SK-N-SH treated with all-trans-retinoic acid at 6 μM for 48 hours (cell line): Measurements from ENCODE around the gene CNTN1.

Source experiments
- ATAC-seq: fragments of 200-7000 bp; cut with Tn5 transposase; 3 replicates; pipeline ENCODE4 v1.9.1; 2020; ENCODE audit warnings: mild to moderate bottlenecking, moderate library complexity
- ARNTL ChIP-seq: fragments of 450-650 bp; formaldehyde crosslinking; IDR thresholded peaks from 2 replicates; pipeline ENCODE4 v1.5.0; 2020; ENCODE audit warnings: low read depth, mild to moderate bottlenecking, moderate library complexity, borderline replicate concordance
- BACH2 ChIP-seq: fragments of 250-450 bp; sonication (Bioruptor Pico); IDR thresholded peaks from 2 replicates; pipeline ENCODE4 v1.9.0; 2021; ENCODE audit warnings: mild to moderate bottlenecking, borderline replicate concordance
- CSDC2 ChIP-seq: fragments of 250-450 bp; sonication (Bioruptor Pico); IDR thresholded peaks from 2 replicates; pipeline ENCODE4 v1.5.0; 2020; ENCODE audit warnings: mild to moderate bottlenecking, moderate library complexity
- CSRNP3 ChIP-seq: fragments of 250-450 bp; sonication (Bioruptor Pico); IDR thresholded peaks from 2 replicates; pipeline ENCODE4 v1.5.1; 2021; ENCODE audit warnings: mild to moderate bottlenecking, moderate library complexity
- ESRRG ChIP-seq: fragments of 250-450 bp; sonication (Bioruptor Pico); IDR thresholded peaks from 2 replicates; pipeline ENCODE4 v1.6.1; 2021; ENCODE audit warnings: mild to moderate bottlenecking
- OSR1 ChIP-seq: fragments of 250-450 bp; sonication (Bioruptor Pico); IDR thresholded peaks from 2 replicates; pipeline ENCODE4 v1.8.0; 2022; ENCODE audit warnings: moderate library complexity, mild to moderate bottlenecking, inconsistent platforms
- PATZ1 ChIP-seq: fragments of 250-450 bp; sonication (Bioruptor Pico); IDR thresholded peaks from 2 replicates; pipeline ENCODE4 v1.8.0; 2020; ENCODE audit warnings: mild to moderate bottlenecking, moderate library complexity, borderline replicate concordance
- POU6F1 ChIP-seq: fragments of 250-450 bp; sonication (Bioruptor Pico); IDR thresholded peaks from 2 replicates; pipeline ENCODE4 v1.8.0; 2021; ENCODE audit warnings: low read depth, mild to moderate bottlenecking, moderate library complexity, borderline replicate concordance
- PPARA ChIP-seq: fragments of 250-450 bp; sonication (Bioruptor Pico); IDR thresholded peaks from 2 replicates; pipeline ENCODE4 v1.5.0; 2020; ENCODE audit warnings: mild to moderate bottlenecking, borderline replicate concordance
- RARB ChIP-seq: fragments of 250-450 bp; sonication (Bioruptor Pico); IDR thresholded peaks from 2 replicates; pipeline ENCODE4 v1.8.0; 2021; ENCODE audit warnings: mild to moderate bottlenecking, moderate library complexity
- SNAI2 ChIP-seq: fragments of 250-450 bp; sonication (Bioruptor Pico); IDR thresholded peaks from 2 replicates; pipeline ENCODE4 v1.5.0; 2020; ENCODE audit warnings: mild to moderate bottlenecking, moderate library complexity
- TCF4 ChIP-seq: fragments of 250-450 bp; sonication (Bioruptor Pico); IDR thresholded peaks from 2 replicates; pipeline ENCODE4 v1.8.0; 2021; ENCODE audit warnings: mild to moderate bottlenecking, moderate library complexity, borderline replicate concordance
- TOX ChIP-seq: fragments of 250-450 bp; sonication (Bioruptor Pico); IDR thresholded peaks from 2 replicates; pipeline ENCODE4 v1.8.0; 2021; ENCODE audit warnings: mild to moderate bottlenecking, moderate library complexity, borderline replicate concordance
- ZC3H10 ChIP-seq: fragments of 250-450 bp; sonication (Bioruptor Pico); IDR thresholded peaks from 2 replicates; pipeline ENCODE4 v1.5.1; 2021; ENCODE audit warnings: mild to moderate bottlenecking, moderate library complexity
- ZFP3 ChIP-seq: fragments of 250-450 bp; sonication (Bioruptor Pico); IDR thresholded peaks from 2 replicates; pipeline ENCODE4 v1.5.0; 2020; ENCODE audit warnings: mild to moderate bottlenecking, moderate library complexity
- ZFP30 ChIP-seq: fragments of 450-650 bp; formaldehyde crosslinking; IDR thresholded peaks from 2 replicates; pipeline ENCODE4 v1.5.0; 2022; ENCODE audit warnings: mild to moderate bottlenecking, moderate library complexity
- ZNF565 ChIP-seq: fragments of 450-650 bp; formaldehyde crosslinking; conservative IDR thresholded peaks from 2 replicates; pipeline ENCODE4 v1.5.0; 2020; ENCODE audit warnings: low read depth, mild to moderate bottlenecking, moderate library complexity
- ZNF70 ChIP-seq: fragments of 450-650 bp; formaldehyde crosslinking; IDR thresholded peaks from 2 replicates; pipeline ENCODE4 v1.5.0; 2020; ENCODE audit warnings: mild to moderate bottlenecking, moderate library complexity
- ZNF8 ChIP-seq: fragments of 450-650 bp; formaldehyde crosslinking; IDR thresholded peaks from 2 replicates; pipeline ENCODE4 v1.5.0; 2020; ENCODE audit warnings: mild to moderate bottlenecking, moderate library complexity
- TF ChIP-seq, protein P1 (sequence below): fragments of 250-450 bp; sonication (Bioruptor Pico); IDR thresholded peaks from 2 replicates; pipeline ENCODE4 v1.5.1; 2020; ENCODE audit warnings: low read depth, mild to moderate bottlenecking, moderate library complexity
- TF ChIP-seq, protein P2 (sequence below): fragments of 250-450 bp; sonication (Bioruptor Pico); IDR thresholded peaks from 2 replicates; pipeline ENCODE4 v1.5.0; 2020; ENCODE audit warnings: mild to moderate bottlenecking, moderate library complexity

Gene CNTN1

DNA sequence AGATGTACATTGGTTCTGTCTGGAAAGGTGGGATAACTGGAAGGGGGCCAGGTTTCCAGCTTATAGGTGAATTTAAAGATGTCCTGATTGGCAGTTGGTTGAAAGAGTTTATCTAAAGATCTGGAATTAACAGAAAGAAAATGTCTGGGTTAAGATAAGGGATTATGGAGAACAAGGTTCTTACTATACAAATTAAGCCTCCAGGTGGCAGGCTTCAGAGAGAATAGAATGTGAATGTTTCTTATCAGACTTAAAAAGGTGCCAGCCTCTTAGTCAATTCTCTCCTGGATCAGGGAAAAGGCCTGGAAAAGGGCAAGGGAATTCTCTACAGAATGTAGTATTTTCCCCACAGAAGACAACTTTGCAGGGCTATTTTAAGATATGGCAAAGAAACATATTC, 53.1 kb downstream of the CNTN1 start:
- ATAC-seq: no peak
- TF ChIP-seq CSDC2 (CRISPR knock-in tag) (no peak), ARNTL (no peak), CSRNP3 (CRISPR knock-in tag) (no peak), OSR1 (CRISPR knock-in tag) (no peak), PPARA (CRISPR knock-in tag) (no peak), SNAI2 (no peak), POU6F1 (no peak), PATZ1 (no peak), BACH2 (CRISPR knock-in tag) (no peak), ZFP3 (no peak), ZFP30 (CRISPR knock-in tag) (no peak), RARB (no peak)

DNA sequence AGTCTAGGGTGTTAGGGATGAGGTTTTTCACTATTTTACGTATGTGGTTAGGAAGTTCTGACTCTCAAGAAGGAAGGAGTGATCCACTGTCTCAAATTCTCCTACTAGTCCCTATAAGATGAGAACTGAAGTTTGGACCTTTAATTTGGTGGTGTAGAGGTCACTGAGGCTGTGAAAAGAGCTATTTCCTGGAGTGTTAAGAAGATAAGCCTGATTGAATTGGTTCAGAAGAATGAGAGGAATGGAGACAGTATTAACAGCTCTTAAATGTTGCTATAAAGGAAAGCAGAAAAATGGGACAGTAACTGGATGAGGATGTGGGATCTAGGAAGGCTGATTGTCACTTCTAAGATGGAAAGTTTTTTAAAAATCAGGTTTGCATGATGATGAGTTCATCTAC, 57.6 kb downstream of the CNTN1 start:
- ATAC-seq: no peak
- TF ChIP-seq BACH2 (CRISPR knock-in tag) (no peak), ZNF70 (CRISPR knock-in tag) (no peak), TCF4 (CRISPR knock-in tag) (no peak), ZFP3 (no peak), PATZ1 (no peak), ESRRG (no peak), ZNF565 (no peak), TOX (no peak), PPARA (CRISPR knock-in tag) (no peak), SNAI2 (no peak), ARNTL (no peak)
- TF ChIP-seq, protein P1, sequence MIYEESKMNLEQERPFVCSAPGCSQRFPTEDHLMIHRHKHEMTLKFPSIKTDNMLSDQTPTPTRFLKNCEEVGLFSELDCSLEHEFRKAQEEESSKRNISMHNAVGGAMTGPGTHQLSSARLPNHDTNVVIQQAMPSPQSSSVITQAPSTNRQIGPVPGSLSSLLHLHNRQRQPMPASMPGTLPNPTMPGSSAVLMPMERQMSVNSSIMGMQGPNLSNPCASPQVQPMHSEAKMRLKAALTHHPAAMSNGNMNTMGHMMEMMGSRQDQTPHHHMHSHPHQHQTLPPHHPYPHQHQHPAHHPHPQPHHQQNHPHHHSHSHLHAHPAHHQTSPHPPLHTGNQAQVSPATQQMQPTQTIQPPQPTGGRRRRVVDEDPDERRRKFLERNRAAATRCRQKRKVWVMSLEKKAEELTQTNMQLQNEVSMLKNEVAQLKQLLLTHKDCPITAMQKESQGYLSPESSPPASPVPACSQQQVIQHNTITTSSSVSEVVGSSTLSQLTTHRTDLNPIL (CRISPR knock-in tag): no peak

- ATAC-seq: no peak
- TF ChIP-seq, protein P2, sequence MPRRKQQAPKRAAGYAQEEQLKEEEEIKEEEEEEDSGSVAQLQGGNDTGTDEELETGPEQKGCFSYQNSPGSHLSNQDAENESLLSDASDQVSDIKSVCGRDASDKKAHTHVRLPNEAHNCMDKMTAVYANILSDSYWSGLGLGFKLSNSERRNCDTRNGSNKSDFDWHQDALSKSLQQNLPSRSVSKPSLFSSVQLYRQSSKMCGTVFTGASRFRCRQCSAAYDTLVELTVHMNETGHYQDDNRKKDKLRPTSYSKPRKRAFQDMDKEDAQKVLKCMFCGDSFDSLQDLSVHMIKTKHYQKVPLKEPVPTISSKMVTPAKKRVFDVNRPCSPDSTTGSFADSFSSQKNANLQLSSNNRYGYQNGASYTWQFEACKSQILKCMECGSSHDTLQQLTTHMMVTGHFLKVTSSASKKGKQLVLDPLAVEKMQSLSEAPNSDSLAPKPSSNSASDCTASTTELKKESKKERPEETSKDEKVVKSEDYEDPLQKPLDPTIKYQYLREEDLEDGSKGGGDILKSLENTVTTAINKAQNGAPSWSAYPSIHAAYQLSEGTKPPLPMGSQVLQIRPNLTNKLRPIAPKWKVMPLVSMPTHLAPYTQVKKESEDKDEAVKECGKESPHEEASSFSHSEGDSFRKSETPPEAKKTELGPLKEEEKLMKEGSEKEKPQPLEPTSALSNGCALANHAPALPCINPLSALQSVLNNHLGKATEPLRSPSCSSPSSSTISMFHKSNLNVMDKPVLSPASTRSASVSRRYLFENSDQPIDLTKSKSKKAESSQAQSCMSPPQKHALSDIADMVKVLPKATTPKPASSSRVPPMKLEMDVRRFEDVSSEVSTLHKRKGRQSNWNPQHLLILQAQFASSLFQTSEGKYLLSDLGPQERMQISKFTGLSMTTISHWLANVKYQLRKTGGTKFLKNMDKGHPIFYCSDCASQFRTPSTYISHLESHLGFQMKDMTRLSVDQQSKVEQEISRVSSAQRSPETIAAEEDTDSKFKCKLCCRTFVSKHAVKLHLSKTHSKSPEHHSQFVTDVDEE: no peak
- TF ChIP-seq RARB (no peak), ZFP3 (no peak), ARNTL (no peak), OSR1 (CRISPR knock-in tag) (no peak), ZNF8 (CRISPR knock-in tag) (no peak), BACH2 (CRISPR knock-in tag) (no peak), ZFP30 (CRISPR knock-in tag) (no peak), CSDC2 (CRISPR knock-in tag) (no peak), ESRRG (no peak), ZNF70 (CRISPR knock-in tag) (no peak), TCF4 (CRISPR knock-in tag) (no peak), ZC3H10 (CRISPR knock-in tag) (no peak), CSRNP3 (CRISPR knock-in tag) (no peak), POU6F1 (no peak)
- TF ChIP-seq, protein P1 (CRISPR knock-in tag): no peak
- TF ChIP-seq, all 23 proteins: peak for 0
Observed at GRCh38 chr12:40752011-40752410, 59.8 kb downstream of the CNTN1 start.
